ENCODE measurements around the gene CIRBP. TPM values are rescaled to one million over a fixed set of nuclear protein-coding genes. Genes with fewer than 3 reads are reported as not detected.

The CIRBP gene
- total RNA-seq, 1 experiment from 2014 or later = 263 TPM

DNA sequence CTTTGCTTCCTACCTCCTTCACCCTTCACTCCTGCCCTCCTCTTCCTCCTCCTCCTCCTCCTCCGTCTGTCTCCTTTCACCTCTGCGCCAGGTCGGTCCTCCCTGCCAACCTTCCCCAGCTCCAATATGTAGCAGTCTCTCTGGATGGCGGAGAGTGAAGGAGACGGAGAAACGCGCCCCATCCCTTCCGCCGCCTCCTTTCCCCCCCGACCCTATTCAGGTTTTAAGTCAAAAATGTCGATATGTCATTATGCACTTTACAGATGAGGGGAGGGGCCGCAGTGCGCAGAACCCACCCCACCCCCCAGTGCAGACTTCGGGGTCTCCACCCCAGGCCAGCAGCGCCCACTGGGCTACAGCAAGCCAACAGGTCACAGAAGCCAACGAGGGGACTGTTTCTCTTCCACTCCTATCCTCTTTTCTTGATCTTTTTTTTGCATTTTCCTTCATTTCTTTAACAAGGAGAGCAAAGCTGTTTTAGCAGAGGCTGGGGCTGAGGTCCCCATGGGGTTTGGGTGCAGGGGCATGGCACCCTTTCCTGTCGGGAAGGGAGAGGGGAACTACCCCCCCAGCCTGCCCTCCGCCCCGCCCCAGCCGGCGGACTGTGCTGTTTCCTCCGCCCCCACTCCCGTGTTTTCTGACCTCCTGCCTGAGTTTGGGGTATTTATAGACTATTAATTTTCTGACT, 11.5 kb upstream of the CIRBP start:
- Histone ChIP-seq H4K91ac (ENCODE audit: insufficient read length, low read depth, low read length) (no peak overlapping the region), H3K9me3 (ENCODE audit: control insufficient read depth, low read depth, low read length) (no peaks in the 10 kb centered on the region), H2AK5ac (ENCODE audit: insufficient read length, low read length) (no peak overlapping the region), H2BK12ac (ENCODE audit: insufficient read length, low read depth, low read length) (no peak overlapping the region), H4K5ac (ENCODE audit: insufficient read length, low read depth, low read length) (no peak overlapping the region), H3K4me2 (ENCODE audit: insufficient read depth, insufficient read length, low read length) (no peak overlapping the region), H2BK120ac (ENCODE audit: low read depth, low read length, poor library complexity, severe bottlenecking) (no peak overlapping the region), H3K56ac (ENCODE audit: insufficient read length, low read depth, low read length) (no peak overlapping the region), H4K20me1 (ENCODE audit: control insufficient read depth, insufficient read depth, insufficient read length) (no peaks in the 10 kb centered on the region), H4K8ac (replicated peaks; ENCODE audit: insufficient read length, low read depth, low read length) (no peak overlapping the region), H3K23me2 (ENCODE audit: insufficient read length, low read depth, low read length, poor library complexity, severe bottlenecking) (peaks cover 18% of the 10 kb centered on the region), H3T11ph (ENCODE audit: low read length) (no peak overlapping the region), H2BK5ac (ENCODE audit: insufficient read length, low read length) (no peak overlapping the region), H3K79me1 (ENCODE audit: insufficient read depth, low read depth, low read length, poor library complexity, severe bottlenecking) (no peaks in the 10 kb centered on the region), H3K23ac (ENCODE audit: insufficient read length, low read depth, low read length) (no peak overlapping the region), H3K4ac (ENCODE audit: low read depth, low read length) (no peak overlapping the region), H2BK20ac (ENCODE audit: low read depth, low read length, poor library complexity, severe bottlenecking) (no peak overlapping the region), H3K79me2 (ENCODE audit: insufficient read depth, low read length) (no peaks in the 10 kb centered on the region), H2AFZ (ENCODE audit: low read length) (no peak overlapping the region), H3K9ac (ENCODE audit: extremely low read depth, insufficient read length, low read length) (no peak overlapping the region), H3K18ac (ENCODE audit: insufficient read length, low read depth, low read length) (no peak overlapping the region), H3K27me3 (ENCODE audit: insufficient read depth, low read length) (no peaks in the 10 kb centered on the region), H2BK15ac (ENCODE audit: low read depth, low read length) (no peak overlapping the region), H3K14ac (ENCODE audit: insufficient read depth, low read length) (no peak overlapping the region), H3K4me1 (ENCODE audit: insufficient read depth, low read length) (no peaks in the 10 kb centered on the region), H3K27ac (ENCODE audit: insufficient read length, low read depth, low read length) (no peak overlapping the region)
- Mint-ChIP-seq H3K36me3 (ENCODE audit: insufficient read depth in 1 of 3, low read depth in 3 of 3) (peaks cover 20 to 52% (median 47%) of the 10 kb centered on the region in 3 experiments), H3K9me3 (no peaks in the 10 kb centered on the region; a peak in 2 of 5 replicates), H3K27me3 (ENCODE audit: low read depth) (no peaks in the 10 kb centered on the region; the same call in 1 of the 2 replicates), H3K27ac (peak overlapping the region in 2 of 3 experiments; percentile 23 to 93; a peak in 4 of 7 replicates), H3K4me1 (peaks cover 36 to 48% of the 10 kb centered on the region in 2 experiments), H3K4me3 (peak overlapping the region in 1 of 2 experiments; percentile 56; a peak in 3 of 5 replicates)
- TF ChIP-seq CTCF (conservative IDR thresholded peaks at IDR 0.05) = no peak
- no CpG with 5 or more reads among the region's 23 CpGs for WGBS (ENCODE audit: extremely low coverage, insufficient read length, low lambda C conversion rate)
- no peak for DNase-seq
